CD8-positive, alpha-beta memory T cell (primary cell): ENCODE data around the gene RAB31. TPM values are rescaled to one million over a fixed set of nuclear protein-coding genes. Genes with fewer than 3 reads are reported as not detected.
A peak's percentile ranks its signal among the peaks of the same experiment; 100 is the strongest.

Experiments
- CTCF ChIA-PET: fragments of 350-600 bp; sonication (Branson Sonifier 250); formaldehyde crosslinking; loops from one replicate; lab custom pipeline; 2021; ENCODE audit warnings: antibody characterized with exemption; lab: Charles Lee
- POLR2A ChIA-PET: fragments of 350-600 bp; sonication (Branson Sonifier 250); formaldehyde crosslinking; loops from one replicate; lab custom pipeline; 2021; ENCODE audit warnings: antibody characterized with exemption; lab: Charles Lee
- DNase-seq, 5 donors: peaks; one replicate each; pipeline versions ENCODE4 v3.0.0 to v3.0.0-alpha.2; 2020 to 2022; ENCODE audit warnings: mixed read lengths in 1 of 5
- H3K27ac ChIP-seq: one replicate; pipeline ENCODE4 v1.7.0; 2013; ENCODE audit warnings: low read depth, mild to moderate bottlenecking, low read length, moderate library complexity
- H3K27me3 ChIP-seq: 2 replicates; pipeline ENCODE4 v1.7.0; 2013; ENCODE audit warnings: low read length, mild to moderate bottlenecking; ENCODE audit not compliant: insufficient read depth, poor library complexity, severe bottlenecking
- H3K36me3 ChIP-seq: 2 replicates; pipeline ENCODE4 v1.7.0; 2013; ENCODE audit warnings: mild to moderate bottlenecking, low read length, moderate library complexity; ENCODE audit not compliant: insufficient read depth
- H3K4me1 ChIP-seq: 2 replicates; pipeline ENCODE4 v1.7.0; 2013; ENCODE audit warnings: mild to moderate bottlenecking, low read length, moderate library complexity; ENCODE audit not compliant: insufficient read depth
- H3K4me3 ChIP-seq: 2 replicates; pipeline ENCODE4 v1.7.0; 2013; ENCODE audit warnings: mild to moderate bottlenecking, low read length
- H3K9me3 ChIP-seq: 2 replicates; pipeline ENCODE4 v1.7.0; 2013; ENCODE audit warnings: mild to moderate bottlenecking, low read length
- H3K27ac Mint-ChIP-seq, 8 donors: one replicate each; pipeline ENCODE4 v1.8.0; 2020 to 2021; ENCODE audit warnings: mixed read lengths in 8 of 8, mild to moderate bottlenecking in 6 of 8, inconsistent platforms in 3 of 8, moderate library complexity in 3 of 8
- H3K27me3 Mint-ChIP-seq, 2 donors: one replicate each; pipeline ENCODE4 v1.8.0; 2020 to 2021; ENCODE audit warnings: mixed read lengths in 2 of 2, mild to moderate bottlenecking in 1 of 2, moderate library complexity in 1 of 2
- H3K36me3 Mint-ChIP-seq, 3 donors: one replicate each; pipeline ENCODE4 v1.8.0; 2020 to 2021; ENCODE audit warnings: mixed read lengths in 3 of 3, inconsistent platforms in 1 of 3, mild to moderate bottlenecking in 1 of 3
- H3K4me1 Mint-ChIP-seq, 3 donors: one replicate each; pipeline ENCODE4 v1.8.0; 2020 to 2021; ENCODE audit warnings: mixed read lengths in 3 of 3, inconsistent platforms in 1 of 3, mild to moderate bottlenecking in 1 of 3
- H3K4me3 Mint-ChIP-seq, 7 donors: one replicate each; pipeline ENCODE4 v1.8.0; 2020 to 2021; ENCODE audit warnings: mixed read lengths in 7 of 7, mild to moderate bottlenecking in 6 of 7, moderate library complexity in 4 of 7, inconsistent platforms in 2 of 7
- H3K9me3 Mint-ChIP-seq, 5 donors: one replicate each; pipeline ENCODE4 v1.8.0; 2020 to 2022; ENCODE audit warnings: mixed read lengths in 5 of 5, mild to moderate bottlenecking in 3 of 5, moderate library complexity in 2 of 5, inconsistent platforms in 1 of 5
- polyA plus RNA-seq: library from polyadenylated mRNA; unstranded; fragments of 300-500 nt; fragmentation: Illumina TruSeq; gene quantifications from one replicate; pipeline ENCODE4 v1.2.3, GENCODE V29; 2021
- total RNA-seq, 2 experiments: library from RNA; stranded (reverse); gene quantifications; one replicate each; pipeline ENCODE4 v1.2.3, GENCODE V29; 2021

Gene RAB31
- total and polyA plus RNA-seq, 3 experiments from 2014 or later, result 0.57 to 4.7 (median 1.1) TPM

- Histone ChIP-seq H3K27ac (no peak overlapping the region), H3K27me3 (no peaks in the 10 kb centered on the region), H3K9me3 (no peaks in the 10 kb centered on the region), H3K4me1 (no peaks in the 10 kb centered on the region), H3K4me3 (no peak overlapping the region), H3K36me3 (no peaks in the 10 kb centered on the region)
- ChIA-PET POLR2A (no interaction called here), CTCF (interaction anchor here (1.0 kb wide), 1 partner anchor 16 kb away, joined by 3 read pairs; no protein-coding TSS in a partner anchor)
- DNase-seq, result no peak
- H3K27ac Mint-ChIP-seq, result no peak overlapping the region
- no peaks in the 10 kb centered on the region for H3K4me1 Mint-ChIP-seq
- H3K4me3 Mint-ChIP-seq, result no peak overlapping the region
- peaks cover 12 to 50% of the 10 kb centered on the region in 2 donors for H3K27me3 Mint-ChIP-seq
- peaks cover 0 to 5% (median 0%) of the 10 kb centered on the region in 5 donors for H3K9me3 Mint-ChIP-seq
- H3K36me3 Mint-ChIP-seq, result no peaks in the 10 kb centered on the region
Observed at GRCh38 chr18:9772847-9773677, 65.0 kb downstream of the RAB31 start.

DNA sequence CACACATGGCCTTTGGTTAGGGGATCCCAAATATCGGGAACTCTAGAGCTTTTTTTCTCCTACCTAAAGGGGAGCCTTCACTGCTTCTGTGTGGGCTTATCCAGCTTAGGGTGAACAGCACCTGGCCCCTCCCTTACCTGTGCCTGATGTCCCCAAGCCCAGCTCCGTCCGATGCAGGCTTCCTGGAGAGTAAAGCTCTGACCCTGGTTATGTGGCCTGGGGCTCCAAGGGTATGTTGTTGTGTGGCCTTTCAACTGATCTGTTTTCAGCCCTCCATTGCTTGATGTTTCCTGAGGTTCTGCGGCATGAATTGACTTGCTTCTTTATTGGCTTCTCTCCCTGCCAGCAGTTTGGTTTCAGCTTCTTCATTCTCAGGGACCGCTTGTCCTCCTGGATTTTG, 66.0 kb downstream of the RAB31 start:
- peaks cover 12 to 51% of the 10 kb centered on the region in 2 donors for H3K27me3 Mint-ChIP-seq
- Histone ChIP-seq H3K36me3 (no peaks in the 10 kb centered on the region), H3K27ac (no peak overlapping the region), H3K4me1 (no peaks in the 10 kb centered on the region), H3K9me3 (no peaks in the 10 kb centered on the region), H3K4me3 (no peak overlapping the region), H3K27me3 (no peaks in the 10 kb centered on the region)
- H3K27ac Mint-ChIP-seq, result no peak overlapping the region
- no peak for DNase-seq
- POLR2A ChIA-PET, result no interaction called here
- CTCF ChIA-PET, result interaction anchor here (1.0 kb wide), 1 partner anchor 15 kb away, joined by 3 read pairs; no protein-coding TSS in a partner anchor
- H3K4me1 Mint-ChIP-seq, result no peaks in the 10 kb centered on the region
- H3K36me3 Mint-ChIP-seq, result no peaks in the 10 kb centered on the region
- peaks cover 0 to 5% (median 0%) of the 10 kb centered on the region in 5 donors for H3K9me3 Mint-ChIP-seq
- H3K4me3 Mint-ChIP-seq, result no peak overlapping the region

GRCh38 chr18:9775178-9775577, 67.1 kb downstream of the RAB31 start:
- H3K27ac Mint-ChIP-seq, result peak overlapping the region in 1 of 8 donors; percentile 57
- no peaks in the 10 kb centered on the region for H3K36me3 ChIP-seq
- H3K4me1 Mint-ChIP-seq, result no peaks in the 10 kb centered on the region
- no peaks in the 10 kb centered on the region for H3K27me3 ChIP-seq
- CTCF ChIA-PET, result no interaction called here
- POLR2A ChIA-PET, result no interaction called here
- no peaks in the 10 kb centered on the region for H3K4me1 ChIP-seq
- H3K4me3 Mint-ChIP-seq, result no peak overlapping the region
- H3K9me3 Mint-ChIP-seq, result peaks cover 0 to 2% (median 0%) of the 10 kb centered on the region in 5 donors
- no peak overlapping the region for H3K27ac ChIP-seq
- peaks cover 11 to 45% of the 10 kb centered on the region in 2 donors for H3K27me3 Mint-ChIP-seq
- no peaks in the 10 kb centered on the region for H3K36me3 Mint-ChIP-seq
- no peaks in the 10 kb centered on the region for H3K9me3 ChIP-seq
- no peak overlapping the region for H3K4me3 ChIP-seq
- DNase-seq, result no peak

GRCh38 chr18:9779630-9780029, 71.5 kb downstream of the RAB31 start:
- Histone ChIP-seq H3K27me3 (no peaks in the 10 kb centered on the region), H3K36me3 (no peaks in the 10 kb centered on the region), H3K4me1 (no peaks in the 10 kb centered on the region), H3K9me3 (no peaks in the 10 kb centered on the region), H3K27ac (no peak overlapping the region), H3K4me3 (no peak overlapping the region)
- DNase-seq, result no peak
- ChIA-PET CTCF (no interaction called here), POLR2A (no interaction called here)
- Mint-ChIP-seq H3K27ac (no peak overlapping the region), H3K27me3 (peaks cover 6 to 21% of the 10 kb centered on the region in 2 donors), H3K4me3 (no peak overlapping the region), H3K36me3 (no peaks in the 10 kb centered on the region), H3K4me1 (no peaks in the 10 kb centered on the region), H3K9me3 (no peaks in the 10 kb centered on the region)

DNA sequence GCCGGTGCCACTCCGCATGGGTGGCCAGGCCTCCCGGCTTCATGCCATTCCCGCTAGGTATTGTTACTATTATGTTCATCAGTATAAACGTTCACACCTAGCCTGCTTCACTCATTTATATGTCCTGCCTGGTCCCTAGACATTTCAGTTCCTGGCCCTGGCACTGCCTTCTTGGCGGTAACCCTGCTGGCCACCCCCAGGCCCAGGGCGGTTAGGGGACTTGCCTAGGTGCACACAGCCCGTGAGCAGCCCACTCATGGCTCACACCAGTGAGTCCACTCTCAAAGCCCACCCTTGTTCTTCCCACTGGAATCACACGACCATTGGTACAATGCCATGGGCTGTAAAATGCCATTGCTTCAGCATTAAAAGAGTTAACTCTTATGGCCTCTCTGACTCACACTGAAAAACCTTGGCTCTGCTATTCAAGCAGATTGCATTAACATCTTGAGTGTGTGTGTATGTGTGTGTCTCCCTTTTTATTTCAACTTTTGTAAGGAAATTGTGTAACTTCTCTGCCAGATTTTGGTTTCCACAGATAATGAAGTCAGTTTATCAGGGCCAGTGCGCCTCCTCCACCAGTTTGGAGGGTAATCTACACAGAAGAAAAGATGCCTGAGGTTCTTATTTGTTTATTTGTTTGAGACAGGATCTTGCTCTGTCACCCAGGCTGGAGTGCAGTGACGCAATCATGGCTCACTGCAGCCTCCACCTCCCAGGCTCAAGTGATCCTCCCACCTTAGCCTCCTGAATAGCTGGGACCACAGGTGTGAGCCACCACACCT, 74.2 kb downstream of the RAB31 start:
- Histone ChIP-seq H3K4me1 (no peaks in the 10 kb centered on the region), H3K27ac (no peak overlapping the region), H3K27me3 (no peaks in the 10 kb centered on the region), H3K4me3 (no peak overlapping the region), H3K9me3 (no peaks in the 10 kb centered on the region), H3K36me3 (no peaks in the 10 kb centered on the region)
- no peak for DNase-seq
- H3K9me3 Mint-ChIP-seq, result peaks cover 0 to 2% (median 0%) of the 10 kb centered on the region in 5 donors
- H3K4me3 Mint-ChIP-seq, result no peak overlapping the region
- POLR2A ChIA-PET, result no interaction called here
- CTCF ChIA-PET, result no interaction called here
- no peaks in the 10 kb centered on the region for H3K36me3 Mint-ChIP-seq
- no peak overlapping the region for H3K27ac Mint-ChIP-seq
- peaks cover 13 to 29% of the 10 kb centered on the region in 2 donors for H3K27me3 Mint-ChIP-seq
- no peaks in the 10 kb centered on the region for H3K4me1 Mint-ChIP-seq

DNA sequence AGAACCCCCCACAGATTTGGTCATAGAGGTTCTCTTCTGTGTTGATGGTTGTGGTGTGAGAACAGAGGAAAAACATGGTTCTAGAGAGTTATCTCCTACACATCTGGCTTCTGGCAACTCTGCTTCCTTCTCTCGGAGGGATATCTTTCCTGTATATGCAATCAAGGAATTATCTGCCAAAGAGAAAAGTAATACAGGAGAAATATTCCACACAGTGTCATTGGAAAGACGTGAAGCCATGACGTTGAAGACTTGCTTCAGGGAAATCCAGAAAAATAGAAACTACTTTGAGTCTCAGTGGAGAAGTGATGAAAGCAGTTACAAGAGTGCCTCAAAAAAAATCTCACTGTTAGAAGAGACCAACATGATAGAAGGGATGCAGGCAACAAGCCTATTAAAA, 78.5 kb downstream of the RAB31 start:
- no peak for DNase-seq
- ChIA-PET CTCF (no interaction called here), POLR2A (no interaction called here)
- H3K36me3 ChIP-seq, result no peaks in the 10 kb centered on the region
- H3K27me3 ChIP-seq, result no peaks in the 10 kb centered on the region
- no peak overlapping the region for H3K4me3 ChIP-seq
- no peaks in the 10 kb centered on the region for H3K4me1 ChIP-seq
- Mint-ChIP-seq H3K27me3 (peaks cover 10 to 30% of the 10 kb centered on the region in 2 donors), H3K4me1 (no peaks in the 10 kb centered on the region), H3K4me3 (no peak overlapping the region), H3K36me3 (no peaks in the 10 kb centered on the region), H3K27ac (no peak overlapping the region), H3K9me3 (peaks cover 0 to 8% (median 5%) of the 10 kb centered on the region in 5 donors)
- no peaks in the 10 kb centered on the region for H3K9me3 ChIP-seq
- no peak overlapping the region for H3K27ac ChIP-seq

DNA sequence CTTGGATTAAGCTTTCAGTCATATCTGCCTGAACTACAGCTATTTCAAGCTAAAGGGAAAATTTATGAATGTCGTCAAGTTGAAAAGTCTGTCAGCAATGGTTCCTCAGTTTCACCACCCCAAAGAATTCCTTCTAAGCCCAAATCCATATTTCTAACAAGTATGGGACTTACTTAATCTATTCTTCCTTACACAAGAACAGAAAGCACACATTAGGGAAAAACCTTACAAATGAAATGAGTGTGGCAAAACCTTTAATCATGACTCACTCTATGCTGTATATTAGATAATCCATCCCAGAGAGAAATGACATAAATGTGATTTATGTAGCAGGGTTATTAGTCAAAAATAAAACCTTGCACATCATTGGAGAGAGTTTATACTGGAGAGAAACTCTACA, 78.9 kb downstream of the RAB31 start:
- Mint-ChIP-seq H3K27me3 (peaks cover 12 to 33% of the 10 kb centered on the region in 2 donors), H3K4me1 (no peaks in the 10 kb centered on the region), H3K4me3 (no peak overlapping the region), H3K27ac (no peak overlapping the region), H3K36me3 (no peaks in the 10 kb centered on the region), H3K9me3 (peaks cover 0 to 8% (median 5%) of the 10 kb centered on the region in 5 donors)
- DNase-seq, result no peak
- Histone ChIP-seq H3K27ac (no peak overlapping the region), H3K36me3 (no peaks in the 10 kb centered on the region), H3K4me3 (no peak overlapping the region), H3K27me3 (no peaks in the 10 kb centered on the region), H3K4me1 (no peaks in the 10 kb centered on the region), H3K9me3 (no peaks in the 10 kb centered on the region)
- ChIA-PET POLR2A (no interaction called here), CTCF (no interaction called here)

GRCh38 chr18:9787712-9788111, 79.6 kb downstream of the RAB31 start:
- no peaks in the 10 kb centered on the region for H3K4me1 ChIP-seq
- no peak overlapping the region for H3K27ac ChIP-seq
- peaks cover 8 to 31% of the 10 kb centered on the region in 2 donors for H3K27me3 Mint-ChIP-seq
- H3K36me3 ChIP-seq, result no peaks in the 10 kb centered on the region
- no peak overlapping the region for H3K4me3 ChIP-seq
- H3K4me3 Mint-ChIP-seq, result no peak overlapping the region
- ChIA-PET POLR2A (no interaction called here), CTCF (no interaction called here)
- no peak overlapping the region for H3K27ac Mint-ChIP-seq
- H3K36me3 Mint-ChIP-seq, result no peaks in the 10 kb centered on the region
- no peak for DNase-seq
- peaks cover 0 to 8% (median 5%) of the 10 kb centered on the region in 5 donors for H3K9me3 Mint-ChIP-seq
- no peaks in the 10 kb centered on the region for H3K9me3 ChIP-seq
- no peaks in the 10 kb centered on the region for H3K4me1 Mint-ChIP-seq
- no peaks in the 10 kb centered on the region for H3K27me3 ChIP-seq
